ENCODE results near the gene WDR18. TPM values are rescaled to one million over a fixed set of nuclear protein-coding genes. Genes with fewer than 3 reads are reported as not detected.

The WDR18 gene
- total and polyA plus RNA-seq, 2 of the 8 experiments (the other 6 are each of a cell fraction or from before 2014, with no cell fraction given): 87.7 to 177 TPM

DNA sequence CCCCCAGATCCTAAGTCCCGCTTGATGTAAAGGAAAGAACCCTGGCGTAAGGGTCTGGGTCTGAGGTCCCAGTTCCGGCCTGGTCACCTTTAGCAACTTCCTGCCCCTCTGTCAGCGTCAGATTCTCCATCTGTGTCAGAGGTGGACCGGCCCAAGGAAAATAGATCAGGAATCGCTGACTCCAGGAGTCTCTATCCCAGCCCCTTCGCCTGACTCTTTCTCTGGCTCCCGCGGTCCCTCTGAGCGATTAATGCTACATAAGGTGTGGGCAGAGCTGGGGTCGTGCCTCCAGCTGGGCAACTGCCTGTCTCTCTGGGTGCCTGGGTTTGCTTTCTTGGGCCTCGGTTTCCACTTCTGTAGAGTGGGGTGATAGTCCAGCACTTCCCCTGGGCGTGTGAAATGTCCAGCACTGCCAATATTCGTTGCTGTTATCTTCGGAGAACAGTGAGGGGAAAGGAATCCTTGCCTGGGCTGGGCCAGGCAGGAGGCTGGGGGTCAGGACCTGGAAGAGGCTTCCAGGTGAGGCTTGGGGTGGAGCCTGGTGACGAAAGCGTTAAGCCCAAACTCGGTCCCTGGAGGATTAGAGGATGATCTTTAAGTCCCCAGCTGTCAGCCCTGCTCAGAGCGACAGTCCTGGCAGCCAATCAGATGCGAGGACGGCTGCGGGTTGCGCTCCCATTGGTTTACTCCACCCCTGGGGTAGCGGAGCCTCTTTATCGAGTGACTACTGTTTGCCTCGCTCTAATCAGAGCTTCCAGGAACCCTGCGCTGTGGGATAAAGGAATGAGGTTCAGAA lies 56.5 kb downstream of the WDR18 start (continued):
- peak in 1 of 2 experiments; percentile 35; a peak in 1 of 3 replicates for TF ChIP-seq POLR2A (IDR thresholded peaks at IDR 0.05; ENCODE audit: control extremely low read depth in 1 of 2, low read depth in 2 of 2, low read length in 2 of 2)
- TF ChIP-seq TAF7 (optimal IDR thresholded peaks at IDR 0.05; ENCODE audit: borderline replicate concordance, low read depth, low read length): no peak
- TF ChIP-seq MAX (IDR thresholded peaks at IDR 0.05): no peak
- no peak for TF ChIP-seq KDM5A (IDR thresholded peaks at IDR 0.05; ENCODE audit: low read length)
- TF ChIP-seq TBP (IDR thresholded peaks at IDR 0.05; ENCODE audit: low read depth, low read length): no peak
- TF ChIP-seq EGR1 (IDR thresholded peaks at IDR 0.05; ENCODE audit: borderline replicate concordance, low read depth, low read length): no peak
- no peak for TF ChIP-seq SRF (IDR thresholded peaks at IDR 0.05; ENCODE audit: low read depth, low read length)
- TF ChIP-seq ATF2 (IDR thresholded peaks at IDR 0.05; ENCODE audit: low read length): no peak
- no peak for TF ChIP-seq CHD1 (IDR thresholded peaks at IDR 0.05; ENCODE audit: low read depth, low read length)
- TF ChIP-seq RNF2 (IDR thresholded peaks at IDR 0.05; ENCODE audit: borderline replicate concordance, low read depth, low read length, missing control alignments, poor library complexity, severe bottlenecking): no peak
- peak; percentile 79 for TF ChIP-seq KDM1A (IDR thresholded peaks at IDR 0.05; ENCODE audit: borderline replicate concordance, low read length)
- no peak for TF ChIP-seq RBBP5 (IDR thresholded peaks at IDR 0.05; ENCODE audit: borderline replicate concordance, low read depth, low read length)
- no peak for TF ChIP-seq GABPA (IDR thresholded peaks at IDR 0.05; ENCODE audit: borderline replicate concordance, insufficient read depth, low read length)
- TF ChIP-seq TEAD4 (IDR thresholded peaks at IDR 0.05; ENCODE audit: low read depth, low read length): no peak
- TF ChIP-seq JUN (IDR thresholded peaks at IDR 0.05; ENCODE audit: low read depth, low read length): no peak
- no peak for TF ChIP-seq ASH2L (IDR thresholded peaks at IDR 0.05; ENCODE audit: low read length)
- peak; percentile 87 for TF ChIP-seq SP2 (IDR thresholded peaks at IDR 0.05; ENCODE audit: low read length)
- peak; percentile 67 to 78; a peak in 1 of 4 replicates for TF ChIP-seq SIN3A (conservative IDR thresholded peaks at IDR 0.05 in 1 of 2, IDR thresholded peaks at IDR 0.05 in 1 of 2; ENCODE audit: low read depth in 1 of 2, low read length in 2 of 2)
- TF ChIP-seq TCF12 (IDR thresholded peaks at IDR 0.05; ENCODE audit: low read depth, low read length): no peak
- TF ChIP-seq ZNF274 (IDR thresholded peaks at IDR 0.05; ENCODE audit: borderline replicate concordance, extremely low read depth, low read length): no peak
- no peak for TF ChIP-seq CEBPB (IDR thresholded peaks at IDR 0.05; ENCODE audit: low read depth, low read length)
- TF ChIP-seq BCL11A (IDR thresholded peaks at IDR 0.05; ENCODE audit: low read depth in 2 of 2, low read length in 2 of 2): no peak
- TF ChIP-seq EZH2 (IDR thresholded peaks at IDR 0.05; ENCODE audit: low read depth, low read length, severe bottlenecking): no peak

Measured in H1 (cell line).